ENCODE measurements around the gene EDA. TPM values are rescaled to one million over a fixed set of nuclear protein-coding genes. Genes with fewer than 3 reads are reported as not detected.

EDA gene
- total RNA-seq, 4 donors from 2014 or later: 0.51 to 13.5 (median 7.3) TPM

GRCh38 chrX:70062076-70062475 is 446.2 kb downstream of the EDA start, which contains the start of gene OTUD6A:
TSS of gene OTUD6A (plus strand) at chrX:70062457. CDS start at chrX:70062525, 68 bp downstream.
- no peak for TF ChIP-seq POLR2A (IDR thresholded peaks at IDR 0.05)
- TF ChIP-seq, protein P1, sequence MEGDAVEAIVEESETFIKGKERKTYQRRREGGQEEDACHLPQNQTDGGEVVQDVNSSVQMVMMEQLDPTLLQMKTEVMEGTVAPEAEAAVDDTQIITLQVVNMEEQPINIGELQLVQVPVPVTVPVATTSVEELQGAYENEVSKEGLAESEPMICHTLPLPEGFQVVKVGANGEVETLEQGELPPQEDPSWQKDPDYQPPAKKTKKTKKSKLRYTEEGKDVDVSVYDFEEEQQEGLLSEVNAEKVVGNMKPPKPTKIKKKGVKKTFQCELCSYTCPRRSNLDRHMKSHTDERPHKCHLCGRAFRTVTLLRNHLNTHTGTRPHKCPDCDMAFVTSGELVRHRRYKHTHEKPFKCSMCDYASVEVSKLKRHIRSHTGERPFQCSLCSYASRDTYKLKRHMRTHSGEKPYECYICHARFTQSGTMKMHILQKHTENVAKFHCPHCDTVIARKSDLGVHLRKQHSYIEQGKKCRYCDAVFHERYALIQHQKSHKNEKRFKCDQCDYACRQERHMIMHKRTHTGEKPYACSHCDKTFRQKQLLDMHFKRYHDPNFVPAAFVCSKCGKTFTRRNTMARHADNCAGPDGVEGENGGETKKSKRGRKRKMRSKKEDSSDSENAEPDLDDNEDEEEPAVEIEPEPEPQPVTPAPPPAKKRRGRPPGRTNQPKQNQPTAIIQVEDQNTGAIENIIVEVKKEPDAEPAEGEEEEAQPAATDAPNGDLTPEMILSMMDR (IDR thresholded peaks at IDR 0.05): no peak

GRCh38 chrX:70062961-70063550 is 447.1 kb downstream of the EDA start:
- H3K4me1 ChIP-seq: no peaks in the 10 kb centered on the region
- no peaks in the 10 kb centered on the region for H3K9me3 ChIP-seq
- no peaks in the 10 kb centered on the region for H3K36me3 ChIP-seq
- H3K27me3 ChIP-seq: peaks cover 0 to 7% of the 10 kb centered on the region in 2 donors
- TF ChIP-seq POLR2A (IDR thresholded peaks at IDR 0.05): no peak
- TF ChIP-seq, protein P1 (IDR thresholded peaks at IDR 0.05): no peak
- no peak overlapping the region for H3K27ac ChIP-seq
- no peak overlapping the region for H3K4me3 ChIP-seq
- no peak for DNase-seq
- intact Hi-C loops (cut with DNase I; ENCODE audit: low total_unique reads): no loop called here

More at GRCh38 chrX:70062076-70062475, 446.2 kb downstream of the EDA start, which contains the start of gene OTUD6A:
- H3K4me3 ChIP-seq: no peak within 1 kb of the TSS
- DNase-seq: no peak
- no peak within 1 kb of the TSS for H3K27ac ChIP-seq
- no peaks in the 10 kb centered on the region for H3K9me3 ChIP-seq
- peaks cover 0 to 7% of the 10 kb centered on the region in 2 donors for H3K27me3 ChIP-seq
- H3K4me1 ChIP-seq: no peaks in the 10 kb centered on the region
- no peaks in the 10 kb centered on the region for H3K36me3 ChIP-seq
- intact Hi-C loops (cut with DNase I; ENCODE audit: low total_unique reads): no loop called here

DNA sequence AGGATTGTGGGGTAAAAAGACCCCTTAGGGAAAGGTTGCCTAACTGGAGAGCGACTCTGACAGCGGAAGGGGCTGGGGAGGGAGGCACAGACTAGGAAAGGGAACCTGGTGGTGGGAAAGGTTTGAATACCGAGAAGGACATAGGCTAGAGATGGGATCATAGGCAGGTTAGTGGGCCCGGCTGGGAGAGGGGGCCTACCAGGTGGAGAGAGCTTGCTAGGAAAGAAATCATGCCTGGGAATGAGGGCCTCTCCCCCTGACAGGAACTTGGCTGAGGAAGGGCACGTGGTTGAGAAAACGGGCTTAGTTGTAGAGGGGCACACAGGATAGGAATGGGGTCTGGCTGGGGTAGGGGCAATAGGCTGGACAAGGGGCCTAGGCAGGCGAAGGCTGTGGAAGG is 450.7 kb downstream of the EDA start:
- peaks cover 0 to 7% of the 10 kb centered on the region in 2 donors for H3K27me3 ChIP-seq
- no peaks in the 10 kb centered on the region for H3K4me1 ChIP-seq
- H3K27ac ChIP-seq: no peak overlapping the region
- H3K4me3 ChIP-seq: no peak overlapping the region
- H3K36me3 ChIP-seq: no peaks in the 10 kb centered on the region
- no peaks in the 10 kb centered on the region for H3K9me3 ChIP-seq
- intact Hi-C loops (cut with DNase I; ENCODE audit: low total_unique reads): no loop called here
- no peak for DNase-seq
- no peak for TF ChIP-seq POLR2A (IDR thresholded peaks at IDR 0.05)
- TF ChIP-seq, protein P1 (IDR thresholded peaks at IDR 0.05): no peak

DNA sequence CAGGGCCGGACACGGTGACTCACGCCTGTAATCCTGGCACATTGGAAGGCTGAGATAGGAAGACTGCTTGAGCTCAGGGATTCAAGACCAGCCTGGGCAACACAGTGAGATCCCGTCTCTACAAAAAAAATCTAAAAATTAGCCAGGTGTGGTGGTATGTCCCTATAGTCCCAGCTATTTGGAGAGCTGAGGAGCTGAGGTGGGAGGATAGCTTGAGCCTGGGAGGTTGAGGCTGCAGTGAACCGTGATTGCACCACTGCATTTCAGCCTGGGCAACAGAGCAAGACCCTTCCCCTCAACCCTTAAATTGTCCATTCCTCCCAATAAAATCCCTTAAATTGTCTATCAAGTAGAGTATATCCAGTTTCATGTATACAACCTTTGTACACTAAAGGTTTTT is 463.4 kb downstream of the EDA start:
- intact Hi-C loops (cut with DNase I; ENCODE audit: low total_unique reads): no loop called here
- H3K27me3 ChIP-seq: no peaks in the 10 kb centered on the region
- H3K36me3 ChIP-seq: no peaks in the 10 kb centered on the region
- no peak overlapping the region for H3K27ac ChIP-seq
- no peak overlapping the region for H3K4me3 ChIP-seq
- TF ChIP-seq, protein P1 (IDR thresholded peaks at IDR 0.05): no peak
- TF ChIP-seq POLR2A (IDR thresholded peaks at IDR 0.05): no peak
- no peaks in the 10 kb centered on the region for H3K9me3 ChIP-seq
- H3K4me1 ChIP-seq: no peaks in the 10 kb centered on the region
- no peak for DNase-seq

DNA sequence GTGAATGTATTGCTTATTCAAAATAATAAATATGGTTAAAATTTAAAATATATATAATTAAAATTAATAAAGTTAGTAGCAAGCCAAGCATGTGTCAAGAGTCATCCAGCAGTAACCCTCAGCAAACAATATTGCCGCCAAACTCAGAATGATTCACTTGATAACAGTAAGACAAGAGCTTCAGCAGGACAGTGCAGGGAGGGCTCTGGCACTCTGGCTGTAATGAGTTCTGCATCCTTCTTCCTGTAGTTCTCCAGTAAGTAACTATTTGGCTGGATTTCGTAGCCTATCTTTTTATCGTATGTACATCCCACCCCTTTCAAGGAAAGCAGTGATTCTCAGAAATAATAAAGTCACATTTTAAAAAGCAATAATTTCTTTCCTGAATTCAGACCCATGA is 464.0 kb downstream of the EDA start:
- Histone ChIP-seq H3K36me3 (no peaks in the 10 kb centered on the region), H3K27ac (no peak overlapping the region), H3K9me3 (no peaks in the 10 kb centered on the region), H3K4me1 (no peaks in the 10 kb centered on the region), H3K27me3 (no peaks in the 10 kb centered on the region), H3K4me3 (no peak overlapping the region)
- intact Hi-C loops (cut with DNase I; ENCODE audit: low total_unique reads): no loop called here
- TF ChIP-seq POLR2A (IDR thresholded peaks at IDR 0.05): no peak
- TF ChIP-seq, protein P1 (IDR thresholded peaks at IDR 0.05): no peak
- DNase-seq: no peak

All from uterus (tissue), 4 donors.